Measurements from ENCODE around the gene LAIR1. TPM values are rescaled to one million over a fixed set of nuclear protein-coding genes. Genes with fewer than 3 reads are reported as not detected.

The LAIR1 gene
- total RNA-seq, 4 donors from 2014 or later, result 3.1 to 14.5 (median 8.7) TPM

GRCh38 chr19:54335979-54336892 lies 28.5 kb downstream of the LAIR1 start:
- WGBS, 2 donors, result 66 to 71% methylated on average over 12 of the region's 12 CpGs
- intact Hi-C loops (cut with DNase I), result no loop called here
- no peak for DNase-seq
- no peaks in the 10 kb centered on the region for H3K27me3 ChIP-seq
- no peak overlapping the region for H3K4me3 ChIP-seq (replicated peaks in 1 of 3)
- no peaks in the 10 kb centered on the region for H3K9me3 ChIP-seq
- H3K4me1 ChIP-seq, result no peaks in the 10 kb centered on the region
- TF ChIP-seq POLR2A (IDR thresholded peaks at IDR 0.05), result no peak
- TF ChIP-seq, protein P1, sequence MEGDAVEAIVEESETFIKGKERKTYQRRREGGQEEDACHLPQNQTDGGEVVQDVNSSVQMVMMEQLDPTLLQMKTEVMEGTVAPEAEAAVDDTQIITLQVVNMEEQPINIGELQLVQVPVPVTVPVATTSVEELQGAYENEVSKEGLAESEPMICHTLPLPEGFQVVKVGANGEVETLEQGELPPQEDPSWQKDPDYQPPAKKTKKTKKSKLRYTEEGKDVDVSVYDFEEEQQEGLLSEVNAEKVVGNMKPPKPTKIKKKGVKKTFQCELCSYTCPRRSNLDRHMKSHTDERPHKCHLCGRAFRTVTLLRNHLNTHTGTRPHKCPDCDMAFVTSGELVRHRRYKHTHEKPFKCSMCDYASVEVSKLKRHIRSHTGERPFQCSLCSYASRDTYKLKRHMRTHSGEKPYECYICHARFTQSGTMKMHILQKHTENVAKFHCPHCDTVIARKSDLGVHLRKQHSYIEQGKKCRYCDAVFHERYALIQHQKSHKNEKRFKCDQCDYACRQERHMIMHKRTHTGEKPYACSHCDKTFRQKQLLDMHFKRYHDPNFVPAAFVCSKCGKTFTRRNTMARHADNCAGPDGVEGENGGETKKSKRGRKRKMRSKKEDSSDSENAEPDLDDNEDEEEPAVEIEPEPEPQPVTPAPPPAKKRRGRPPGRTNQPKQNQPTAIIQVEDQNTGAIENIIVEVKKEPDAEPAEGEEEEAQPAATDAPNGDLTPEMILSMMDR (IDR thresholded peaks at IDR 0.05), result no peak
- H3K27ac ChIP-seq, result no peak overlapping the region
- H3K36me3 ChIP-seq, result no peaks in the 10 kb centered on the region

DNA sequence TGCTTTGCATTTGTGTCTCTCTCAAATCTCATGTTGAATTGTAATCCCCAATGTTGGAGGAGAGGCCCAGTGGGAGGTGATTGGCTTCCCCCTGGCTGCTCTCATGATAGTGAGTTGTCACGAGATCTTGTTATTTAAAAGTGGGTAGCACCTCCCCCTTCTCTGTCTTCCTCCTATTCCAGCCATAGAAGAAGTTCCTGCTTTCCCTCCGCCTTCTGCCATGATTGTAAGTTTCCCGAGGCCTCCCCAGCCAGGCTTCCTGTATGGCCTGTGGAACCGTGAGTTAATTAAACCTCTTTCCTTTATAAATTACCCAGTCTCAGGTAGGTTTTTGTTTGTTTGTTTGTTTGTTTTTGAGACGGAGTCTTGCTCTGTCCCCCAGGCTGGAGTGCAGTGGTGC lies 29.6 kb downstream of the LAIR1 start:
- no peak for DNase-seq
- Histone ChIP-seq H3K9me3 (no peaks in the 10 kb centered on the region), H3K4me1 (no peaks in the 10 kb centered on the region), H3K27ac (no peak overlapping the region), H3K27me3 (no peaks in the 10 kb centered on the region), H3K4me3 (replicated peaks in 1 of 3) (no peak overlapping the region), H3K36me3 (no peaks in the 10 kb centered on the region)
- WGBS, 2 donors, result 43 to 46% methylated on average over 5 of the region's 5 CpGs
- TF ChIP-seq, protein P1 (IDR thresholded peaks at IDR 0.05), result no peak
- intact Hi-C loops (cut with DNase I), result no loop called here

DNA sequence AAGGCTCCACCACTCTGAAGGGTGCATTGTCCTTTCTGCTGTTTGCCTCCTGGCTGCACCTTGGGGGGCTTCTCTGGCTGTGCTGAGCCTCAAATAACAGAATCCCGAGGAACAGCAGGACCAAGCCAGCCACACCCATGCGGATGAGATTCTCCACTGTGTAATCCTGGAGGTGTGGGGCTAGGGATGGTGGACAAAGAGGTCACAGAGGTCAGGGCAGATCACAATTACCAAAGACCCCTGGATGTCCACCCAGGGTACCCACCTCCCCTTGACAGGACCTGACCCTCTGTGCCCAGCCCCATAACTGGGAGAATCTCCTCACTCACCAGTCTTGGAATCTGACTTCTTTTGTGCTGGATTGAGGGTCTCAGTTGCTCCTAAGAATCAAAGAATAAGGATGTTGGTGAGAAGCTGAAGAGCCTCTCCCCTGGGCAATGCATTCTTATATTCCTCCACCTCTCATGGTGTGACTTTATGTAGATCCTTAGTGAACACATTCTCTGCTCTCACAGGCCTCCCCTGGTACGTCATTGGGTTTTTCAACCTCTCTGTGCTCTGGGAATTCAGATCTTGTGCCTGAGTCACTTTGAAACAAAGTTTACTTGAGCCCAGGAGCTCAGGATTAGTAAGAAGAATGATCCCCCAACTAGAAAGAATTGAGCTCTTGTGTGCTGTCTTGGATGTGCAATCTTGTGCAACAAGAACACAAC lies 31.0 kb downstream of the LAIR1 start:
- Histone ChIP-seq H3K36me3 (no peaks in the 10 kb centered on the region), H3K4me3 (replicated peaks in 1 of 3) (no peak overlapping the region), H3K27ac (no peak overlapping the region), H3K4me1 (no peaks in the 10 kb centered on the region), H3K27me3 (no peaks in the 10 kb centered on the region), H3K9me3 (no peaks in the 10 kb centered on the region)
- DNase-seq, result no peak
- TF ChIP-seq, protein P1 (IDR thresholded peaks at IDR 0.05), result no peak
- no peak for TF ChIP-seq POLR2A (IDR thresholded peaks at IDR 0.05)
- 66 to 68% methylated on average over 2 to 3 of the region's 3 CpGs for WGBS, 2 donors
- intact Hi-C loops (cut with DNase I), result no loop called here

DNA sequence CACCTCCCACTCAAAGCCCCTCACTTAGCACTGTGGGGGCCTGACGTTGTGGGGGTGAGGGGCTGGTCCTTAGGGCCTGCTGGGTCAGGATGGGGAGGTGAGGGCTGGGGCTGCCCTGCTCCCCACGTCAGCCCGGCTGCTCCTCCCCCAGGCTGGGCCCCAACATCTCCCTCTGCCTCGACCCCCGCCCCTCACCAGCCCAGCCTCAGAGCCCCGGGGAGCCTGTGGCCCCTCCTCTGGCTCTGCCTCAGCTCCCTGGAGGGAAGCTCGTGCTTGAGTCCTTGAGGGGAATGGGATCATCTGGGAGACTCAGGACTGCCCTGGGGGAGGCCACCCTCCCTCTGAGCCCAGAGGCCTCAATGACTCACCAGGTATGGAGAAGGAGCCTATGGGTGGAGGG lies 32.6 kb downstream of the LAIR1 start:
- Histone ChIP-seq H3K27me3 (no peaks in the 10 kb centered on the region), H3K9me3 (no peaks in the 10 kb centered on the region), H3K4me3 (replicated peaks in 1 of 3) (no peak overlapping the region), H3K4me1 (no peaks in the 10 kb centered on the region), H3K36me3 (no peaks in the 10 kb centered on the region), H3K27ac (no peak overlapping the region)
- DNase-seq, result no peak
- intact Hi-C loops (cut with DNase I), result no loop called here
- WGBS, 2 donors, result 100% methylated on average over 4 of the region's 7 CpGs; no CpG with 5 or more reads in 1 of the 2 donors
- no peak for TF ChIP-seq POLR2A (IDR thresholded peaks at IDR 0.05)
- TF ChIP-seq, protein P1 (IDR thresholded peaks at IDR 0.05), result no peak

GRCh38 chr19:54331626-54332025 lies 33.1 kb downstream of the LAIR1 start:
- no peaks in the 10 kb centered on the region for H3K4me1 ChIP-seq
- no peak overlapping the region for H3K4me3 ChIP-seq (replicated peaks in 1 of 3)
- WGBS, 2 donors, result 67 to 83% methylated on average over 2 to 5 of the region's 7 CpGs
- TF ChIP-seq, protein P1 (IDR thresholded peaks at IDR 0.05), result no peak
- TF ChIP-seq POLR2A (IDR thresholded peaks at IDR 0.05), result no peak
- H3K9me3 ChIP-seq, result no peaks in the 10 kb centered on the region
- no peaks in the 10 kb centered on the region for H3K36me3 ChIP-seq
- intact Hi-C loops (cut with DNase I), result no loop called here
- no peak overlapping the region for H3K27ac ChIP-seq
- DNase-seq, result no peak
- H3K27me3 ChIP-seq, result no peaks in the 10 kb centered on the region
